GM12878 (cell line): Measurements from ENCODE around the gene ARHGAP22. TPM values are rescaled to one million over a fixed set of nuclear protein-coding genes. Genes with fewer than 3 reads are reported as not detected.

Experiments
- ATAC-seq: fragments of 200-7000 bp; cut with Tn5 transposase; 3 replicates; pipeline ENCODE4 v1.9.1; 2020; ENCODE audit warnings: mild to moderate bottlenecking, moderate library complexity
- BruUV-seq: library from RNA; stranded (reverse); fragments of 400-500 nt; replicated peaks from 2 replicates; lab custom pipeline; 2021; lab: Mats Ljungman, UMichigan
- CTCF ChIA-PET: fragments of 300-600 bp; sonication (Branson Sonifier 250); formaldehyde crosslinking; extraction: SDS; loops from one replicate; lab custom pipeline; 2021; ENCODE audit warnings: inconsistent platforms; lab: Yijun Ruan, JAX
- POLR2A ChIA-PET: fragments of 350-600 bp; formaldehyde crosslinking; extraction: SDS; loops from one replicate; lab custom pipeline; 2021; ENCODE audit warnings: inconsistent platforms; lab: Charles Lee
- RAD21 ChIA-PET: fragments of 300-600 bp; sonication (Branson Sonifier 250); formaldehyde crosslinking; loops from one replicate; lab custom pipeline; 2023; ENCODE audit warnings: antibody characterized with exemption; ENCODE audit not compliant: unreplicated experiment; lab: Charles Lee
- SMC1A ChIA-PET: fragments of 300-600 bp; sonication (Branson Sonifier 250); formaldehyde crosslinking; loops from one replicate; lab custom pipeline; 2023; ENCODE audit not compliant: unreplicated experiment, uncharacterized antibody; lab: Charles Lee
- DNase-seq: peaks from one replicate; pipeline ENCODE4 v3.0.0-alpha.2; 2011; ENCODE audit warnings: low read depth, low spot score
- FAIRE-seq: peaks from 3 replicates; lab custom pipeline; 2011; peaks lifted over from hg19 to GRCh38; lab: Jason Lieb, UNC
- H2AFZ ChIP-seq: 2 replicates; pipeline ENCODE4 v1.6.0; 2011; ENCODE audit warnings: low read depth, low read length, control low read depth; ENCODE audit not compliant: control insufficient read depth
- H3K27ac ChIP-seq: 2 replicates; pipeline ENCODE4 v1.5.1; 2011; ENCODE audit warnings: control low read depth; ENCODE audit not compliant: control insufficient read depth, insufficient read depth
- H3K27me3 ChIP-seq, 2 experiments: replicated peaks in 1 of 2; 2 replicates each; pipeline versions ENCODE4 v1.6.0 to v1.6.1; 2011; ENCODE audit warnings: low read length in 1 of 2; ENCODE audit not compliant: control insufficient read depth in 2 of 2, insufficient read depth in 2 of 2
- H3K36me3 ChIP-seq, 2 experiments: 2 replicates each; pipeline ENCODE4 v1.5.1; 2011; ENCODE audit warnings: low read length in 1 of 2; ENCODE audit not compliant: control insufficient read depth in 2 of 2, insufficient read depth in 2 of 2
- H3K4me1 ChIP-seq: 2 replicates; pipeline ENCODE4 v1.6.1; 2011; ENCODE audit warnings: mild to moderate bottlenecking, low read length, moderate library complexity, mixed read lengths; ENCODE audit not compliant: control insufficient read depth, insufficient read depth
- H3K4me2 ChIP-seq: 2 replicates; pipeline ENCODE4 v1.6.0; 2011; ENCODE audit warnings: control low read depth; ENCODE audit not compliant: control insufficient read depth, insufficient read depth
- H3K4me3 ChIP-seq: fragments of 200-600 bp; sonication (generic); 2 replicates; pipeline ENCODE4 v1.5.1; 2016
- H3K79me2 ChIP-seq: 2 replicates; pipeline ENCODE4 v1.6.0; 2011; ENCODE audit warnings: low read length; ENCODE audit not compliant: control insufficient read depth, insufficient read depth
- H3K9ac ChIP-seq: 2 replicates; pipeline ENCODE4 v1.8.0; 2011; ENCODE audit warnings: low read length, control low read depth, mixed read lengths; ENCODE audit not compliant: control insufficient read depth, insufficient read depth
- H3K9me3 ChIP-seq: replicated peaks from 3 replicates; pipeline ENCODE4 v1.5.1; 2011; ENCODE audit warnings: mild to moderate bottlenecking, low read length; ENCODE audit not compliant: control insufficient read depth, insufficient read depth
- H4K20me1 ChIP-seq: 2 replicates; pipeline ENCODE4 v1.6.0; 2011; ENCODE audit not compliant: control insufficient read depth, insufficient read depth
- BRCA1 ChIP-seq: IDR thresholded peaks from 2 replicates; pipeline ENCODE4 v1.6.1; 2011; ENCODE audit warnings: low read depth, low read length, improper control_type of control experiment
- CBFB ChIP-seq: IDR thresholded peaks from 2 replicates; pipeline ENCODE4 v1.6.1; 2016; ENCODE audit warnings: antibody characterized with exemption, low read depth
- FOXM1 ChIP-seq: IDR thresholded peaks from 2 replicates; pipeline ENCODE4 v1.6.1; 2012; ENCODE audit warnings: low read depth, mild to moderate bottlenecking, inconsistent platforms, low read length, moderate library complexity
- MXI1 ChIP-seq: fragments of 150-350 bp; IDR thresholded peaks from 2 replicates; pipeline ENCODE4 v1.6.1; 2011; ENCODE audit warnings: low read depth, mild to moderate bottlenecking, inconsistent platforms, low read length, improper control_type of control experiment
- NR2C1 ChIP-seq: fragments of 450-650 bp; IDR thresholded peaks from 2 replicates; pipeline ENCODE4 v1.6.1; 2017; ENCODE audit warnings: antibody characterized with exemption, mild to moderate bottlenecking, moderate library complexity
- PAX8 ChIP-seq: fragments of 450-650 bp; IDR thresholded peaks from 2 replicates; pipeline ENCODE4 v1.6.1; 2017; ENCODE audit warnings: mild to moderate bottlenecking, moderate library complexity
- POU2F2 ChIP-seq: IDR thresholded peaks from 3 replicates; pipeline ENCODE4 v1.6.1; 2011; ENCODE audit warnings: low read depth, mild to moderate bottlenecking, low read length, borderline replicate concordance
- RAD21 ChIP-seq: IDR thresholded peaks from 2 replicates; pipeline ENCODE4 v1.6.1; 2011; ENCODE audit warnings: mild to moderate bottlenecking, low read depth, low read length, moderate library complexity; ENCODE audit not compliant: insufficient read depth
- STAT1 ChIP-seq: fragments of 450-650 bp; conservative IDR thresholded peaks from 2 replicates; pipeline ENCODE4 v1.6.1; 2014; ENCODE audit warnings: antibody characterized with exemption, mild to moderate bottlenecking
- SUPT20H ChIP-seq: IDR thresholded peaks from 2 replicates; pipeline ENCODE4 v1.6.1; 2011; ENCODE audit warnings: low read depth, mild to moderate bottlenecking, low read length, moderate library complexity, borderline replicate concordance; ENCODE audit not compliant: control insufficient read depth
- TARDBP ChIP-seq: IDR thresholded peaks from 2 replicates; pipeline ENCODE4 v1.6.1; 2016; ENCODE audit warnings: borderline replicate concordance
- TCF3 ChIP-seq: IDR thresholded peaks from 2 replicates; pipeline ENCODE4 v1.6.1; 2012; ENCODE audit warnings: low read depth, mild to moderate bottlenecking, low read length, borderline replicate concordance; ENCODE audit not compliant: insufficient read depth
- YBX1 ChIP-seq: fragments of 450-650 bp; IDR thresholded peaks from 2 replicates; pipeline ENCODE4 v1.6.1; 2016; ENCODE audit warnings: antibody characterized with exemption
- ZSCAN29 ChIP-seq: fragments of 450-650 bp; IDR thresholded peaks from 2 replicates; pipeline ENCODE4 v1.6.1; 2017; ENCODE audit warnings: mild to moderate bottlenecking, moderate library complexity
- WGBS: methylation state at CpG from one replicate; pipeline ENCODE4 v1.1.6; 2016; ENCODE audit warnings: low lambda C conversion rate; ENCODE audit not compliant: insufficient replicate concordance, insufficient coverage; ENCODE audit errors: missing lambda C conversion rate; 5-methylcytosine and 5-hydroxymethylcytosine counted together
- in situ Hi-C: fragments of 300-500 bp; cut with MboI; formaldehyde crosslinking; loops from 9 replicates; pipeline ENCODE4 v1.14.3; 2018; ENCODE audit warnings: mixed read lengths
- intact Hi-C: fragments of 100-400 bp; cut with micrococcal nuclease; formaldehyde crosslinking; loops from one replicate; pipeline ENCODE4 v1.14.2; 2022; ENCODE audit not compliant: unreplicated experiment
- polyA plus RNA-seq, 11 experiments: library from polyadenylated mRNA; depleted of rRNA in 4 of 11; unstranded in 6 of 11; stranded (reverse) in 5 of 11; fragments of >200 nt; fragmentation: Nextera tagmentation in 4 of 11; fragmentation: Illumina TruSeq in 1 of 11; extraction: Ambion mirVana in 4 of 11; extraction: Trizol in 1 of 11; gene quantifications; 1 replicate in 1 of 11; 2 replicates in 10 of 11; pipeline versions ENCODE4 v1.2.1 to v1.2.3, GENCODE V29; 2011 to 2016; ENCODE audit warnings: inconsistent platforms in 2 of 11, missing spikeins in 2 of 11, low read depth in 1 of 11
- total RNA-seq, 4 experiments: library from RNA; depleted of rRNA in 3 of 4; stranded (reverse); fragments of >200 nt in 3 of 4; fragmentation: Illumina TruSeq in 1 of 4; extraction: Trizol in 1 of 4; gene quantifications; 2 replicates each; pipeline versions ENCODE4 v1.2.1 to v1.2.3, GENCODE V29; 2013 to 2021

The ARHGAP22 gene
- total and polyA plus RNA-seq, 10 of the 15 experiments (the other 5 are each of a cell fraction or from before 2014, with no cell fraction given), result 0.07 to 0.61 (median 0.18) TPM; not detected in 5

- ChIA-PET SMC1A (interaction anchor here (0.6 to 2.2 kb wide), 4 partner anchors 14 to 385 kb away, joined by 3 to 8 read pairs (median 3); no protein-coding TSS in a partner anchor), RAD21 (interaction anchor here (1.5 kb wide), 1 partner anchor 52 kb away, joined by 3 read pairs; no protein-coding TSS in a partner anchor), CTCF (interaction anchor here (1.4 kb wide), 1 partner anchor 7 kb away, joined by 3 read pairs; no protein-coding TSS in a partner anchor), POLR2A (interaction anchor here (1.4 kb wide), 1 partner anchor 12 kb away, joined by 4 read pairs; no protein-coding TSS in a partner anchor)
- H4K20me1 ChIP-seq, result no peaks in the 10 kb centered on the region
- H3K4me1 ChIP-seq, result no peaks in the 10 kb centered on the region
- 66% methylated on average over 5 of the region's 5 CpGs for WGBS
- TF ChIP-seq BRCA1 (no peak), RAD21 (no peak), TCF3 (no peak), YBX1 (no peak), SUPT20H (no peak), MXI1 (no peak), FOXM1 (no peak), PAX8 (no peak), ZSCAN29 (no peak), STAT1 (no peak), POU2F2 (no peak), TARDBP (no peak), NR2C1 (no peak), CBFB (no peak)
- intact Hi-C loops, result no loop called here
- H3K4me2 ChIP-seq, result no peak overlapping the region
- no peaks in the 10 kb centered on the region for H3K27me3 ChIP-seq
- H3K9me3 ChIP-seq, result no peaks in the 10 kb centered on the region; the same call in 2 of the 3 replicates
- no peak overlapping the region for H3K27ac ChIP-seq
- in situ Hi-C loops, result no loop called here
- no peak overlapping the region for H3K9ac ChIP-seq
- BruUV-seq, result no TSS peak
- H2AFZ ChIP-seq, result no peak overlapping the region
- no peak for ATAC-seq
- no peak for DNase-seq
- H3K36me3 ChIP-seq, result peaks cover 0 to 3% of the 10 kb centered on the region in 2 experiments; a peak in 2 of 4 replicates
- H3K4me3 ChIP-seq, result no peak overlapping the region
- H3K79me2 ChIP-seq, result no peaks in the 10 kb centered on the region
- no peak for FAIRE-seq
These were observed 186.6 kb downstream of the ARHGAP22 start for GRCh38 chr10:48418189-48418788.
